HepG2 (cell line): Measurements from ENCODE around the gene SOX9. TPM values are rescaled to one million over a fixed set of nuclear protein-coding genes. Genes with fewer than 3 reads are reported as not detected.

Experiments
- BRD4 ChIP-seq: sonication (generic); formaldehyde crosslinking; IDR thresholded peaks from 2 replicates; pipeline ENCODE4 v1.4.0; 2020; ENCODE audit warnings: missing genetic modification reagents
- CHD2 ChIP-seq: IDR thresholded peaks from 2 replicates; pipeline ENCODE4 v1.6.1; 2011; ENCODE audit warnings: low read depth, low read length, improper control_type of control experiment
- HMGXB4 ChIP-seq, 2 experiments: sonication (generic) in 1 of 2; formaldehyde crosslinking in 1 of 2; IDR thresholded peaks; 2 replicates each; pipeline versions ENCODE4 v1.4.0 to v1.6.1; 2018 to 2020; ENCODE audit warnings: missing genetic modification reagents in 2 of 2, borderline replicate concordance in 1 of 2, low read depth in 1 of 2, mild to moderate bottlenecking in 1 of 2, missing biosample characterization in 1 of 2
- HOXA3 ChIP-seq: sonication (generic); formaldehyde crosslinking; IDR thresholded peaks from 2 replicates; pipeline ENCODE4 v1.5.0; 2020; ENCODE audit warnings: missing genetic modification reagents
- ISX ChIP-seq: sonication (generic); formaldehyde crosslinking; conservative IDR thresholded peaks from 2 replicates; pipeline ENCODE4 v1.5.0; 2020; ENCODE audit warnings: missing genetic modification reagents
- KDM5B ChIP-seq: sonication (generic); formaldehyde crosslinking; IDR thresholded peaks from 2 replicates; pipeline ENCODE4 v1.4.0; 2020; ENCODE audit warnings: missing genetic modification reagents, mild to moderate bottlenecking, borderline replicate concordance
- KMT2B ChIP-seq: IDR thresholded peaks from 2 replicates; pipeline ENCODE4 v1.6.1; 2016; ENCODE audit warnings: missing genetic modification reagents, missing compliant biosample characterization
- LCORL ChIP-seq, 2 experiments: fragments of 450-650 bp in 1 of 2; sonication (generic) in 1 of 2; formaldehyde crosslinking in 1 of 2; IDR thresholded peaks; 2 replicates each; pipeline versions ENCODE4 v1.5.0 to v1.6.1; 2017 to 2020; ENCODE audit warnings: antibody characterized with exemption in 1 of 2, missing genetic modification reagents in 1 of 2
- MEIS2 ChIP-seq: sonication (generic); formaldehyde crosslinking; IDR thresholded peaks from 2 replicates; pipeline ENCODE4 v1.9.0; 2021; ENCODE audit warnings: mild to moderate bottlenecking, missing genetic modification reagents
- NONO ChIP-seq, 2 experiments: fragments of 450-650 bp in 1 of 2; sonication (generic) in 1 of 2; formaldehyde crosslinking in 1 of 2; IDR thresholded peaks in 1 of 2; conservative IDR thresholded peaks in 1 of 2; 2 replicates each; pipeline versions ENCODE4 v1.6.1 to v1.8.0; 2017 to 2022; ENCODE audit warnings: mild to moderate bottlenecking in 1 of 2, missing genetic modification reagents in 1 of 2, moderate library complexity in 1 of 2
- NR2F1 ChIP-seq, 2 experiments: fragments of 450-650 bp in 1 of 2; formaldehyde crosslinking in 1 of 2; IDR thresholded peaks; 2 replicates each; pipeline versions ENCODE4 v1.5.0 to v1.6.1; 2016 to 2020; ENCODE audit warnings: mild to moderate bottlenecking in 1 of 2, missing compliant biosample characterization in 1 of 2, missing genetic modification reagents in 1 of 2, moderate library complexity in 1 of 2
- POLR2AphosphoS5 ChIP-seq: IDR thresholded peaks from 2 replicates; pipeline ENCODE4 v1.6.1; 2012; ENCODE audit warnings: low read depth, low read length
- SALL2 ChIP-seq: sonication (generic); formaldehyde crosslinking; IDR thresholded peaks from 2 replicates; pipeline ENCODE4 v1.8.1; 2023; ENCODE audit warnings: mild to moderate bottlenecking, missing genetic modification reagents, inconsistent platforms
- SP140L ChIP-seq: sonication (generic); formaldehyde crosslinking; IDR thresholded peaks from 2 replicates; pipeline ENCODE4 v1.4.0; 2020; ENCODE audit warnings: missing genetic modification reagents, borderline replicate concordance
- ZNF547 ChIP-seq: sonication (generic); formaldehyde crosslinking; IDR thresholded peaks from 2 replicates; pipeline ENCODE4 v1.5.1; 2020; ENCODE audit warnings: mild to moderate bottlenecking, missing genetic modification reagents
- ZNF777 ChIP-seq: sonication (generic); formaldehyde crosslinking; IDR thresholded peaks from 2 replicates; pipeline ENCODE4 v1.4.0; 2020; ENCODE audit warnings: missing genetic modification reagents
- ZNF792 ChIP-seq: IDR thresholded peaks from 2 replicates; pipeline ENCODE4 v1.6.1; 2016
- polyA plus RNA-seq, 8 experiments: library from polyadenylated mRNA; depleted of rRNA in 3 of 8; stranded (reverse) in 7 of 8; unstranded in 1 of 8; fragments of >200 nt; fragmentation: Illumina TruSeq in 4 of 8; extraction: Trizol in 4 of 8; gene quantifications; 2 replicates each; pipeline versions ENCODE4 v1.2.1 to v1.2.3, GENCODE V29; 2011 to 2016; ENCODE audit warnings: low read depth in 4 of 8, missing spikeins in 1 of 8, mixed read lengths in 1 of 8; ENCODE audit not compliant: insufficient read depth in 1 of 8
- total RNA-seq, 5 experiments: library from RNA; depleted of rRNA; stranded (reverse); fragments of >200 nt; fragmentation: Illumina TruSeq; extraction: Trizol; gene quantifications; 2 replicates each; pipeline ENCODE4 v1.2.3, GENCODE V29; 2016; ENCODE audit warnings: low read depth in 1 of 5
- TF ChIP-seq, protein P1 (sequence below): sonication (generic); formaldehyde crosslinking; IDR thresholded peaks from 2 replicates; pipeline ENCODE4 v1.8.0; 2022; ENCODE audit warnings: missing genetic modification reagents, mild to moderate bottlenecking, inconsistent platforms, borderline replicate concordance
- TF ChIP-seq, protein P2 (sequence below): sonication (generic); formaldehyde crosslinking; IDR thresholded peaks from 2 replicates; pipeline ENCODE4 v1.4.0; 2020; ENCODE audit warnings: missing genetic modification reagents
- TF ChIP-seq, protein P3 (sequence below): sonication (generic); formaldehyde crosslinking; IDR thresholded peaks from 2 replicates; pipeline ENCODE4 v1.5.1; 2020; ENCODE audit warnings: missing genetic modification reagents, mild to moderate bottlenecking, borderline replicate concordance

SOX9 gene
- total and polyA plus RNA-seq, 2 of the 13 experiments (the other 11 are each of a cell fraction or from before 2014, with no cell fraction given) = 16.1 to 27.6 TPM

GRCh38 chr17:72123530-72124437 is 3.0 kb downstream of the SOX9 start (continued):
- TF ChIP-seq KDM5B (peak; percentile 14; the same call in 1 of the 2 replicates), MEIS2 (peak; percentile 47; the same call in 1 of the 2 replicates), POLR2AphosphoS5 (peak; percentile 70), HOXA3 (CRISPR knock-in tag) (peak; percentile 32), NR2F1 (CRISPR knock-in tag; IDR thresholded peaks at IDR 0.05) (no peak), ZNF547 (CRISPR knock-in tag) (no peak), LCORL (IDR thresholded peaks at IDR 0.05) (no peak), LCORL (CRISPR knock-in tag; IDR thresholded peaks at IDR 0.05) (no peak; the same call in 1 of the 2 replicates), NONO (IDR thresholded peaks at IDR 0.05) (no peak), NONO (CRISPR knock-in tag; conservative IDR thresholded peaks at IDR 0.05) (no peak), KMT2B (CRISPR knock-in tag) (0 out of 2 replicates have a peak, but pooled peaks have one; percentile 12), CHD2 (no peak), SP140L (CRISPR knock-in tag) (no peak), ZNF777 (CRISPR knock-in tag) (peak; percentile 55), BRD4 (peak; percentile 64; the same call in 1 of the 2 replicates), SALL2 (CRISPR knock-in tag) (peak; percentile 30; the same call in 1 of the 2 replicates), HMGXB4 (CRISPR knock-in tag; IDR thresholded peaks at IDR 0.05; ENCODE audit: borderline replicate concordance in 1 of 2, low read depth in 1 of 2) (peak in 1 of 2 experiments; percentile 25; a peak in 1 of 4 replicates), ISX (no peak), ZNF792 (CRISPR knock-in tag) (no peak)
- TF ChIP-seq, protein P1, sequence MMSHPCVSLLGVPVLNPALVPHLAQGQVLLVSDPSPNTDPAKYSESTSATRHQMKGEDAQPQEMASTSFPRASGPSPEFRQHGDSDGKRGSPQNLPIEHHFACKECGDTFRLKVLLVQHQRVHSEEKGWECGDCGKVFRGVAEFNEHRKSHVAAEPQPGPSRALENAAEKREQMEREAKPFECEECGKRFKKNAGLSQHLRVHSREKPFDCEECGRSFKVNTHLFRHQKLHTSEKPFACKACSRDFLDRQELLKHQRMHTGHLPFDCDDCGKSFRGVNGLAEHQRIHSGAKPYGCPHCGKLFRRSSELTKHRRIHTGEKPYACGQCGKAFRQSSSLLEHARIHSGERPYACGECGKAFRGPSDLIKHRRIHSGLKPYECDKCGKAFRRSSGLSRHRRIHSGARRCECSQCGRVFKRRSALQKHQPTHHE (CRISPR knock-in tag) = 0 out of 2 replicates have a peak, but pooled peaks have one; percentile 24
- TF ChIP-seq, protein P2, sequence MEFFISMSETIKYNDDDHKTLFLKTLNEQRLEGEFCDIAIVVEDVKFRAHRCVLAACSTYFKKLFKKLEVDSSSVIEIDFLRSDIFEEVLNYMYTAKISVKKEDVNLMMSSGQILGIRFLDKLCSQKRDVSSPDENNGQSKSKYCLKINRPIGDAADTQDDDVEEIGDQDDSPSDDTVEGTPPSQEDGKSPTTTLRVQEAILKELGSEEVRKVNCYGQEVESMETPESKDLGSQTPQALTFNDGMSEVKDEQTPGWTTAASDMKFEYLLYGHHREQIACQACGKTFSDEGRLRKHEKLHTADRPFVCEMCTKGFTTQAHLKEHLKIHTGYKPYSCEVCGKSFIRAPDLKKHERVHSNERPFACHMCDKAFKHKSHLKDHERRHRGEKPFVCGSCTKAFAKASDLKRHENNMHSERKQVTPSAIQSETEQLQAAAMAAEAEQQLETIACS (CRISPR knock-in tag) = peak; percentile 30; the same call in 1 of the 2 replicates
- TF ChIP-seq, protein P3, sequence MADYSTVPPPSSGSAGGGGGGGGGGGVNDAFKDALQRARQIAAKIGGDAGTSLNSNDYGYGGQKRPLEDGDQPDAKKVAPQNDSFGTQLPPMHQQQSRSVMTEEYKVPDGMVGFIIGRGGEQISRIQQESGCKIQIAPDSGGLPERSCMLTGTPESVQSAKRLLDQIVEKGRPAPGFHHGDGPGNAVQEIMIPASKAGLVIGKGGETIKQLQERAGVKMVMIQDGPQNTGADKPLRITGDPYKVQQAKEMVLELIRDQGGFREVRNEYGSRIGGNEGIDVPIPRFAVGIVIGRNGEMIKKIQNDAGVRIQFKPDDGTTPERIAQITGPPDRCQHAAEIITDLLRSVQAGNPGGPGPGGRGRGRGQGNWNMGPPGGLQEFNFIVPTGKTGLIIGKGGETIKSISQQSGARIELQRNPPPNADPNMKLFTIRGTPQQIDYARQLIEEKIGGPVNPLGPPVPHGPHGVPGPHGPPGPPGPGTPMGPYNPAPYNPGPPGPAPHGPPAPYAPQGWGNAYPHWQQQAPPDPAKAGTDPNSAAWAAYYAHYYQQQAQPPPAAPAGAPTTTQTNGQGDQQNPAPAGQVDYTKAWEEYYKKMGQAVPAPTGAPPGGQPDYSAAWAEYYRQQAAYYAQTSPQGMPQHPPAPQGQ (CRISPR knock-in tag) = 0 out of 2 replicates have a peak, but pooled peaks have one; percentile 12
